Activated CD4-positive, alpha-beta T cell treated with anti-CD3 and anti-CD28 coated beads, Interleukin-2, amount 50 U/mL, for 4 hours (primary cell): Measurements from ENCODE around the gene AP2A2.
A peak's percentile ranks its signal among the peaks of the same experiment; 100 is the strongest.

Experiments used
- DNase-seq, 2 experiments: peaks; one replicate each; pipeline ENCODE4 v3.0.0-alpha.2; 2020

The AP2A2 gene

GRCh38 chr11:1047595-1048156 lies 122.0 kb downstream of the AP2A2 start:
- no peak for DNase-seq

GRCh38 chr11:1048375-1049070 lies 122.9 kb downstream of the AP2A2 start:
- DNase-seq = no peak

- no peak for DNase-seq
Observed at GRCh38 chr11:1049071-1049405, 123.4 kb downstream of the AP2A2 start.

GRCh38 chr11:1049431-1049891 lies 123.8 kb downstream of the AP2A2 start:
- DNase-seq = no peak

GRCh38 chr11:1049911-1050580 lies 124.4 kb downstream of the AP2A2 start:
- no peak for DNase-seq

- peak; percentile 60 to 65 for DNase-seq
Observed at GRCh38 chr11:1050581-1051355, 125.1 kb downstream of the AP2A2 start.

- DNase-seq = no peak
Observed at GRCh38 chr11:1051356-1052132, 125.9 kb downstream of the AP2A2 start.

GRCh38 chr11:1052133-1053011 lies 126.7 kb downstream of the AP2A2 start:
- DNase-seq = no peak

- DNase-seq = no peak
Observed at GRCh38 chr11:1053121-1053901, 127.6 kb downstream of the AP2A2 start.

GRCh38 chr11:1054143-1055108 lies 128.8 kb downstream of the AP2A2 start:
- no peak for DNase-seq

GRCh38 chr11:1055109-1055703 lies 129.5 kb downstream of the AP2A2 start:
- DNase-seq = no peak

GRCh38 chr11:1055990-1056771 lies 130.5 kb downstream of the AP2A2 start:
- no peak for DNase-seq

GRCh38 chr11:1057806-1058205 lies 132.1 kb downstream of the AP2A2 start:
- DNase-seq = no peak

- DNase-seq = no peak
Observed at GRCh38 chr11:1059759-1060158, 134.1 kb downstream of the AP2A2 start.

- DNase-seq = no peak
Observed at GRCh38 chr11:1060410-1060809, 134.7 kb downstream of the AP2A2 start.

- DNase-seq = no peak
Observed at GRCh38 chr11:1060852-1061616, 135.4 kb downstream of the AP2A2 start.
